OCI-LY3 (cell line): ENCODE results near the gene POLL.

Experiments used
- H2AFZ ChIP-seq: fragments of 200-600, 300-600 bp; shearing (Covaris generic); 2 replicates; pipeline ENCODE4 v1.6.0; 2014; ENCODE audit warnings: antibody characterized with exemption, low read depth, low read length
- H3K27ac ChIP-seq: fragments of 200-600, 300-600 bp; sonication (generic); 2 replicates; pipeline ENCODE4 v1.5.1; 2014; ENCODE audit warnings: mild to moderate bottlenecking, low read length, moderate library complexity, mixed read lengths
- H3K27me3 ChIP-seq: fragments of 200-600, 300-600 bp; sonication (generic); 2 replicates; pipeline ENCODE4 v1.6.1; 2014; ENCODE audit warnings: low read depth, low read length, mixed read lengths
- H3K36me3 ChIP-seq: fragments of 200-600, 300-600 bp; sonication (generic); replicated peaks from 2 replicates; pipeline ENCODE3; 2014; ENCODE audit warnings: low read depth, low read length, mixed read lengths
- H3K4me1 ChIP-seq: fragments of 300-600, 200-600 bp; sonication (generic); 2 replicates; pipeline ENCODE4 v1.6.1; 2014; ENCODE audit warnings: low read length, mixed read lengths
- H3K4me2 ChIP-seq: fragments of 200-600, 300-600 bp; sonication (generic); 2 replicates; pipeline ENCODE4 v1.6.1; 2014; ENCODE audit warnings: low read length, mixed read lengths
- H3K4me3 ChIP-seq: fragments of 300-600, 200-600 bp; sonication (generic); 2 replicates; pipeline ENCODE4 v1.5.1; 2014; ENCODE audit warnings: antibody characterized with exemption, mild to moderate bottlenecking, low read length, moderate library complexity
- H3K79me2 ChIP-seq: fragments of 300-600, 200-600 bp; shearing (Covaris generic); 2 replicates; pipeline ENCODE4 v1.6.1; 2014; ENCODE audit warnings: mild to moderate bottlenecking, low read length, mixed read lengths
- H3K9ac ChIP-seq: fragments of 300-600, 200-600 bp; shearing (Covaris generic); 2 replicates; pipeline ENCODE4 v1.6.0; 2014; ENCODE audit warnings: mild to moderate bottlenecking, low read length, moderate library complexity
- H3K9me3 ChIP-seq: fragments of 200-600, 300-600 bp; shearing (Covaris generic); 2 replicates; pipeline ENCODE4 v1.6.1; 2014; ENCODE audit warnings: low read length, mixed read lengths; ENCODE audit not compliant: insufficient read depth
- H4K20me1 ChIP-seq: fragments of 200-600, 300-600 bp; sonication (generic); 2 replicates; pipeline ENCODE4 v1.6.1; 2016; ENCODE audit warnings: low read length, mixed read lengths; ENCODE audit not compliant: insufficient read depth
- CTCF ChIP-seq: fragments of 200-600, 300-600 bp; sonication (generic); IDR thresholded peaks from 2 replicates; pipeline ENCODE4 v1.5.1; 2014; ENCODE audit warnings: antibody characterized with exemption, low read length, low read depth
- EZH2phosphoT487 ChIP-seq: fragments of 200-600 bp; shearing (Covaris generic); IDR thresholded peaks from 2 replicates; pipeline ENCODE4 v1.6.1; 2018; ENCODE audit warnings: antibody characterized with exemption, mixed run types, low read depth

POLL gene

GRCh38 chr10:101529207-101529606, 58.9 kb downstream of the POLL start:
- no peak overlapping the region for H3K4me3 ChIP-seq
- TF ChIP-seq CTCF (no peak), EZH2phosphoT487 (no peak)
- no peak overlapping the region for H3K27ac ChIP-seq
- H3K27me3 ChIP-seq, result no peaks in the 10 kb centered on the region
- H3K36me3 ChIP-seq, result no peaks in the 10 kb centered on the region
- no peak overlapping the region for H3K4me2 ChIP-seq
- no peak overlapping the region for H2AFZ ChIP-seq
- no peak overlapping the region for H3K9ac ChIP-seq
- no peaks in the 10 kb centered on the region for H3K9me3 ChIP-seq
- H4K20me1 ChIP-seq, result no peaks in the 10 kb centered on the region
- H3K79me2 ChIP-seq, result no peaks in the 10 kb centered on the region
- peaks cover 7% of the 10 kb centered on the region for H3K4me1 ChIP-seq
